WERI-Rb-1 (cell line): ENCODE measurements around the gene CUX1.

Experiments
- DNase-seq: peaks from one replicate; pipeline ENCODE4 v3.0.0-alpha.2; 2020
- H3K27ac ChIP-seq: fragments of 250-450 bp; sonication (Bioruptor Pico); 2 replicates; pipeline ENCODE4 v1.5.1; 2020; ENCODE audit warnings: mild to moderate bottlenecking, moderate library complexity
- H3K27me3 ChIP-seq: fragments of 250-450 bp; sonication (Bioruptor Pico); 2 replicates; pipeline ENCODE4 v1.5.1; 2021; ENCODE audit warnings: mild to moderate bottlenecking, low read depth, moderate library complexity; ENCODE audit not compliant: insufficient read depth, severe bottlenecking
- H3K36me3 ChIP-seq: fragments of 250-450 bp; sonication (Bioruptor Pico); 2 replicates; pipeline ENCODE4 v1.5.1; 2020; ENCODE audit warnings: mild to moderate bottlenecking, moderate library complexity
- H3K4me3 ChIP-seq: 2 replicates; pipeline ENCODE4 v1.5.1; 2011; ENCODE audit warnings: low read depth, mild to moderate bottlenecking, control low read depth, low read length
- H3K9me3 ChIP-seq: fragments of 250-450 bp; sonication (Bioruptor Pico); 2 replicates; pipeline ENCODE4 v1.5.1; 2021; ENCODE audit warnings: mild to moderate bottlenecking, moderate library complexity; ENCODE audit not compliant: severe bottlenecking
- CTCF ChIP-seq: IDR thresholded peaks from 2 replicates; pipeline ENCODE4 v1.5.1; 2011; ENCODE audit warnings: low read depth, mild to moderate bottlenecking, control low read depth, inconsistent platforms, low read length

CUX1 gene

GRCh38 chr7:101853684-101854083 lies 36.3 kb downstream of the CUX1 start:
- DNase-seq, result no peak
- no peaks in the 10 kb centered on the region for H3K9me3 ChIP-seq
- no peak overlapping the region for H3K4me3 ChIP-seq
- no peak for TF ChIP-seq CTCF
- no peak overlapping the region for H3K27ac ChIP-seq
- H3K27me3 ChIP-seq, result no peaks in the 10 kb centered on the region
- H3K36me3 ChIP-seq, result peaks cover 4% of the 10 kb centered on the region; the same call in 1 of the 2 replicates

GRCh38 chr7:101854084-101854865 lies 36.8 kb downstream of the CUX1 start:
- Histone ChIP-seq H3K27me3 (no peaks in the 10 kb centered on the region), H3K4me3 (no peak overlapping the region), H3K9me3 (no peaks in the 10 kb centered on the region), H3K36me3 (peaks cover 4% of the 10 kb centered on the region; the same call in 1 of the 2 replicates), H3K27ac (no peak overlapping the region)
- no peak for DNase-seq
- no peak for TF ChIP-seq CTCF

GRCh38 chr7:101856473-101857357 lies 39.3 kb downstream of the CUX1 start:
- no peaks in the 10 kb centered on the region for H3K27me3 ChIP-seq
- DNase-seq, result no peak
- no peak overlapping the region for H3K27ac ChIP-seq
- peaks cover 4% of the 10 kb centered on the region; the same call in 1 of the 2 replicates for H3K36me3 ChIP-seq
- TF ChIP-seq CTCF, result no peak
- no peaks in the 10 kb centered on the region for H3K9me3 ChIP-seq
- H3K4me3 ChIP-seq, result no peak overlapping the region

GRCh38 chr7:101857358-101857811 lies 40.0 kb downstream of the CUX1 start:
- peaks cover 4% of the 10 kb centered on the region for H3K36me3 ChIP-seq
- H3K27ac ChIP-seq, result no peak overlapping the region
- H3K27me3 ChIP-seq, result no peaks in the 10 kb centered on the region
- no peak for DNase-seq
- no peaks in the 10 kb centered on the region for H3K9me3 ChIP-seq
- no peak for TF ChIP-seq CTCF
- no peak overlapping the region for H3K4me3 ChIP-seq

GRCh38 chr7:101858437-101859385 lies 41.3 kb downstream of the CUX1 start:
- no peak overlapping the region for H3K4me3 ChIP-seq
- no peaks in the 10 kb centered on the region for H3K9me3 ChIP-seq
- H3K27me3 ChIP-seq, result no peaks in the 10 kb centered on the region
- peaks cover 4% of the 10 kb centered on the region for H3K36me3 ChIP-seq
- H3K27ac ChIP-seq, result no peak overlapping the region
- DNase-seq, result no peak
- TF ChIP-seq CTCF, result no peak
